Ovary (tissue), 3 donors: ENCODE data around the gene RHBDF1.

Experiments used
- POLR2A ChIP-seq: fragments of 450-650 bp; IDR thresholded peaks from one replicate; pipeline ENCODE4 v1.6.1; 2017; ENCODE audit warnings: antibody characterized with exemption, mild to moderate bottlenecking, moderate library complexity
- TF ChIP-seq, protein P1 (sequence below), 3 donors: fragments of 450-650 bp in 2 of 3; fragments of 200-600 bp in 1 of 3; IDR thresholded peaks; one replicate each; pipeline versions ENCODE4 v1.5.1 to v1.8.0; 2016 to 2022; ENCODE audit warnings: antibody characterized with exemption in 3 of 3, mild to moderate bottlenecking in 1 of 3
- donor health status: DM: no; HTN: no; CAD: no.

GRCh38 chr16:44655-45054, 27.8 kb downstream of the RHBDF1 start:
- TF ChIP-seq, protein P1, sequence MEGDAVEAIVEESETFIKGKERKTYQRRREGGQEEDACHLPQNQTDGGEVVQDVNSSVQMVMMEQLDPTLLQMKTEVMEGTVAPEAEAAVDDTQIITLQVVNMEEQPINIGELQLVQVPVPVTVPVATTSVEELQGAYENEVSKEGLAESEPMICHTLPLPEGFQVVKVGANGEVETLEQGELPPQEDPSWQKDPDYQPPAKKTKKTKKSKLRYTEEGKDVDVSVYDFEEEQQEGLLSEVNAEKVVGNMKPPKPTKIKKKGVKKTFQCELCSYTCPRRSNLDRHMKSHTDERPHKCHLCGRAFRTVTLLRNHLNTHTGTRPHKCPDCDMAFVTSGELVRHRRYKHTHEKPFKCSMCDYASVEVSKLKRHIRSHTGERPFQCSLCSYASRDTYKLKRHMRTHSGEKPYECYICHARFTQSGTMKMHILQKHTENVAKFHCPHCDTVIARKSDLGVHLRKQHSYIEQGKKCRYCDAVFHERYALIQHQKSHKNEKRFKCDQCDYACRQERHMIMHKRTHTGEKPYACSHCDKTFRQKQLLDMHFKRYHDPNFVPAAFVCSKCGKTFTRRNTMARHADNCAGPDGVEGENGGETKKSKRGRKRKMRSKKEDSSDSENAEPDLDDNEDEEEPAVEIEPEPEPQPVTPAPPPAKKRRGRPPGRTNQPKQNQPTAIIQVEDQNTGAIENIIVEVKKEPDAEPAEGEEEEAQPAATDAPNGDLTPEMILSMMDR (IDR thresholded peaks at IDR 0.05): no peak
- TF ChIP-seq POLR2A: no peak
